Activated CD8-positive, alpha-beta T cell treated with anti-CD3 and anti-CD28 coated beads, Interleukin-2, amount 10 ng/mL, durations not matched to agents 7 days and 5 days (primary cell): Measurements from ENCODE around the gene SEC62. TPM values are rescaled to one million over a fixed set of nuclear protein-coding genes. Genes with fewer than 3 reads are reported as not detected.

Source experiments
- ATAC-seq: fragments of 150-1000 bp; cut with Tn5 transposase; one replicate; pipeline ENCODE4 v1.10.0; 2021; ENCODE audit warnings: moderate library complexity
- CTCF ChIA-PET: fragments of 350-600 bp; sonication (Branson Sonifier 250); formaldehyde crosslinking; loops from one replicate; lab custom pipeline; 2021; ENCODE audit warnings: antibody characterized with exemption; lab: Charles Lee
- POLR2A ChIA-PET: fragments of 350-600 bp; sonication (Branson Sonifier 250); formaldehyde crosslinking; loops from one replicate; lab custom pipeline; 2021; ENCODE audit warnings: antibody characterized with exemption; lab: Charles Lee
- DNase-seq: peaks from one replicate; pipeline ENCODE4 v3.0.0-alpha.2; 2020
- H3K27ac Mint-ChIP-seq: one replicate; pipeline ENCODE4 v1.8.0; 2021; ENCODE audit warnings: mild to moderate bottlenecking, mixed read lengths
- H3K27me3 Mint-ChIP-seq: one replicate; pipeline ENCODE4 v1.8.0; 2021; ENCODE audit warnings: low read depth, mixed read lengths
- H3K36me3 Mint-ChIP-seq: one replicate; pipeline ENCODE4 v1.8.0; 2021; ENCODE audit warnings: low read depth, mixed read lengths
- H3K4me1 Mint-ChIP-seq: one replicate; pipeline ENCODE4 v1.8.0; 2021; ENCODE audit warnings: low read depth, mixed read lengths
- H3K4me3 Mint-ChIP-seq: one replicate; pipeline ENCODE4 v1.8.0; 2021; ENCODE audit warnings: mild to moderate bottlenecking, mixed read lengths
- H3K9me3 Mint-ChIP-seq: one replicate; pipeline ENCODE4 v1.8.0; 2022; ENCODE audit warnings: mixed read lengths; ENCODE audit not compliant: insufficient read depth
- total RNA-seq, 2 experiments: library from RNA; stranded (reverse); gene quantifications; one replicate each; pipeline ENCODE4 v1.2.3, GENCODE V29; 2021

The SEC62 gene
- total RNA-seq, 2 experiments from 2014 or later: 46.5 to 49.9 TPM

DNA sequence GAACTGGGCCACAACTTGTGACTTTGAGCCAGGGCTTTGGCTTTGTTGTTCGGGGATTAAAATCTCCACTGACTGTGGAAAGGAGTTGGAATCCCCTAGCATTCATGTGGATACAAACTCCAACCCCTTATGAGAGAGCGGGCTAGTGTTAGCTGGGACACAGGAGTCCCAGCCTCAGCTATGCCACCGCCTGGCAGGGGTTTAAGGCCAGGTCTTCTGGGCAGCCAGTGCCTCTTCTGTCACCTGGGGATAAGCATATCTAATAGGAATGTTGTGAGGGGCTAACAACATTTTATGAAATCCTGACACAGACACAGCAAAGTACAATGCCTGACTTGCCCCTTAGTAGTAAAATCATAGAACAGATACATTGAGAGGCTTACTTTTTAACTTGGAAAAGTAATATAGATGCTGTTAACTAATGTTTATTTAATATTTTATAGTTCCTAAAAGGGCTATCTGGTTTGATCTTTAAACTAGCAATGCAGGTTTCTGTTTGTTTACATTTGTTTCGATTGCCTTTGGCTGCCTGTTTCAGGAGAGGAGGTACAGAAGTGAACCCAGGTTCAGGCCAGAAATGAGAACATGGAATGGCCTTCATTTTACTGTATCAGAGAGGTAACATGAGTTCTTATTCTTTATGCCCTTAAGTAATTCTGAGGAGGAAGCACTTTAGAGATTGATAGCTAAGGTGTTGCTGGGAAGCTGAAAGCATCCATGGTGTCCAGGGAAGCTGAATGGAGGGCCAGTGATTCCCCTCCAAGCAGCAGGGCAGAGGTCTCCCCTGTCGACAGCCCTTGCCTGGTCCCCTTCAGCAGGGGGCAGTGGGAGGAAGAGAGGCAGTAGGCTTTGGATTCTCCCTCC, 79.9 kb downstream of the SEC62 start:
- Mint-ChIP-seq H3K27ac (no peak overlapping the region), H3K4me3 (no peak overlapping the region), H3K27me3 (no peaks in the 10 kb centered on the region), H3K36me3 (no peaks in the 10 kb centered on the region), H3K4me1 (peaks cover 15% of the 10 kb centered on the region), H3K9me3 (no peaks in the 10 kb centered on the region)
- DNase-seq (no peak), ATAC-seq (no peak)
- ChIA-PET CTCF (interaction anchor here (0.8 to 2.8 kb wide), 6 partner anchors 8 to 154 kb away, joined by 3 to 10 read pairs (median 3); no protein-coding TSS in a partner anchor), POLR2A (no interaction called here)

DNA sequence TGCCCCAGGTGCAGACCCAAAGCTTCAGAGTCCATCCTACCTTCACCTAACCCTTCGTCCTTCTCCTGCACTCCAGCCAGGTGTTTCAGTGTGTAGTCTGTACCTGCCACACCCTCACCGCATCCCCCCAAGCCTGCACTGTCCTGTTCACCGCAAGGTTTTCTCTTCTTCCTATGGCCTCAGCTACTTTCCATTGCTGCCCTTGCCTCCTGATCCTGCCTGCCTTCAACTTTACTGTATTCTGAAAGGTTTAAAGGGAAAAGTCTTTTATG, 80.5 kb downstream of the SEC62 start:
- ATAC-seq: no peak
- ChIA-PET CTCF (interaction anchor here (2.8 kb wide), 1 partner anchor 11 kb away, joined by 10 read pairs; no protein-coding TSS in a partner anchor), POLR2A (no interaction called here)
- H3K9me3 Mint-ChIP-seq: no peaks in the 10 kb centered on the region
- H3K27me3 Mint-ChIP-seq: no peaks in the 10 kb centered on the region
- H3K36me3 Mint-ChIP-seq: no peaks in the 10 kb centered on the region
- H3K4me3 Mint-ChIP-seq: no peak overlapping the region
- no peak overlapping the region for H3K27ac Mint-ChIP-seq
- H3K4me1 Mint-ChIP-seq: peaks cover 15% of the 10 kb centered on the region
- no peak for DNase-seq

Other genes starting within 250 kb of the SEC62 start
- 10 to 100 TPM in 1 of 2 experiments, 1 to 10 TPM in 1; 6.9 to 10.8 TPM for gene TERC, start 201.7 kb upstream of the SEC62 start, total RNA-seq
- under 1 TPM; 0.65 to 0.66 TPM for gene ACTRT3, start 197.2 kb upstream of the SEC62 start, total RNA-seq
- gene MYNN, start 193.4 kb upstream of the SEC62 start, total RNA-seq: 10 to 100 TPM; 15.7 to 16.4 TPM
- gene LRRIQ4, start 153.9 kb upstream of the SEC62 start, total RNA-seq: under 1 TPM; 0.13 to 0.16 TPM
- 10 to 100 TPM; 12.0 to 15.0 TPM for gene LRRC34, start 153.9 kb upstream of the SEC62 start, total RNA-seq
- gene LRRC31, start 96.9 kb upstream of the SEC62 start, total RNA-seq: not detected
- not detected for gene SAMD7, start 55.2 kb upstream of the SEC62 start, total RNA-seq
- gene GPR160, start 71.2 kb downstream of the SEC62 start, total RNA-seq: 1 to 10 TPM; 5.0 to 7.4 TPM
- gene PHC3, start 214.9 kb downstream of the SEC62 start, total RNA-seq: 10 to 100 TPM; 54.0 to 68.1 TPM